Bronchial epithelial cell (primary cell): ENCODE measurements around the gene PLA2G3. TPM values are rescaled to one million over a fixed set of nuclear protein-coding genes. Genes with fewer than 3 reads are reported as not detected.
"Not testable (repeated sequence)": the region's sequence is repeated elsewhere in the genome, so short reads cannot be mapped to it uniquely, and the experiment has no call there.

Experiments used
- DNase-seq: peaks from one replicate; pipeline ENCODE4 v3.0.0-alpha.2; 2010; ENCODE audit warnings: low read depth
- FAIRE-seq: peaks from 2 replicates; lab custom pipeline; 2011; peaks lifted over from hg19 to GRCh38; lab: Jason Lieb, UNC
- H3K27me3 ChIP-seq: 2 replicates; pipeline ENCODE4 v1.5.1; 2011; ENCODE audit warnings: low read length; ENCODE audit not compliant: control insufficient read depth, insufficient read depth
- H3K36me3 ChIP-seq: 2 replicates; pipeline ENCODE4 v1.5.1; 2011; ENCODE audit warnings: low read length; ENCODE audit not compliant: control insufficient read depth, insufficient read depth
- H3K4me3 ChIP-seq: 2 replicates; pipeline ENCODE4 v1.5.1; 2011; ENCODE audit warnings: mild to moderate bottlenecking, low read depth, low read length, control low read depth
- total RNA-seq: library from RNA; depleted of rRNA; stranded (reverse); fragments of >200 nt; gene quantifications from 2 replicates; pipeline ENCODE4 v1.2.1, GENCODE V29; 2014
- TF ChIP-seq, protein P1 (sequence below): IDR thresholded peaks from 2 replicates; pipeline ENCODE4 v1.5.1; 2011; ENCODE audit warnings: mild to moderate bottlenecking, moderate library complexity, low read length, control low read depth, inconsistent platforms; ENCODE audit not compliant: insufficient read depth, severe bottlenecking

Gene PLA2G3
- total RNA-seq, 1 donor from 2014 or later = under 0.01 TPM

DNA sequence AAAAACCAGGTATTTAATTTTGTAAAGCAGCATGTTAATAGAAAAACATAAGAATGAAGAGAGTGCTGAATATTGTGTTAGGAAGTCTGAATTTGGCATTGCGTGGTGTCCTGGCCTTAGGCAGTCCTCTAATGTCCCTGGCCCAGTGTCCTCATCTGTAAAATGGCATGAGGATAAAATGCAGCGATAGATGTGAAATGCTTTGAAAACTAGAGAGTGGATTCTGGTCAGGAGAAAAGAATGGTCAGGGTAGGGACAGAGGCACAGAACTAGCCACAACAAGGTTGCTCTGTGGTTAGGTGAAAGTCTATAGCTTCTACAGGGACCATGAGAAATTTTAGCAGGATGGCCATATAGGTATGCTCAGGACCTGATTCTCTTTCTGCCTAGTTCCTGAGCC is 38.6 kb upstream of the PLA2G3 start:
- FAIRE-seq = peak; percentile 64
- Histone ChIP-seq H3K27me3 (no peaks in the 10 kb centered on the region), H3K36me3 (peaks cover 2% of the 10 kb centered on the region), H3K4me3 (no peak overlapping the region)
- DNase-seq = no peak
- TF ChIP-seq, protein P1, sequence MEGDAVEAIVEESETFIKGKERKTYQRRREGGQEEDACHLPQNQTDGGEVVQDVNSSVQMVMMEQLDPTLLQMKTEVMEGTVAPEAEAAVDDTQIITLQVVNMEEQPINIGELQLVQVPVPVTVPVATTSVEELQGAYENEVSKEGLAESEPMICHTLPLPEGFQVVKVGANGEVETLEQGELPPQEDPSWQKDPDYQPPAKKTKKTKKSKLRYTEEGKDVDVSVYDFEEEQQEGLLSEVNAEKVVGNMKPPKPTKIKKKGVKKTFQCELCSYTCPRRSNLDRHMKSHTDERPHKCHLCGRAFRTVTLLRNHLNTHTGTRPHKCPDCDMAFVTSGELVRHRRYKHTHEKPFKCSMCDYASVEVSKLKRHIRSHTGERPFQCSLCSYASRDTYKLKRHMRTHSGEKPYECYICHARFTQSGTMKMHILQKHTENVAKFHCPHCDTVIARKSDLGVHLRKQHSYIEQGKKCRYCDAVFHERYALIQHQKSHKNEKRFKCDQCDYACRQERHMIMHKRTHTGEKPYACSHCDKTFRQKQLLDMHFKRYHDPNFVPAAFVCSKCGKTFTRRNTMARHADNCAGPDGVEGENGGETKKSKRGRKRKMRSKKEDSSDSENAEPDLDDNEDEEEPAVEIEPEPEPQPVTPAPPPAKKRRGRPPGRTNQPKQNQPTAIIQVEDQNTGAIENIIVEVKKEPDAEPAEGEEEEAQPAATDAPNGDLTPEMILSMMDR = no peak

DNA sequence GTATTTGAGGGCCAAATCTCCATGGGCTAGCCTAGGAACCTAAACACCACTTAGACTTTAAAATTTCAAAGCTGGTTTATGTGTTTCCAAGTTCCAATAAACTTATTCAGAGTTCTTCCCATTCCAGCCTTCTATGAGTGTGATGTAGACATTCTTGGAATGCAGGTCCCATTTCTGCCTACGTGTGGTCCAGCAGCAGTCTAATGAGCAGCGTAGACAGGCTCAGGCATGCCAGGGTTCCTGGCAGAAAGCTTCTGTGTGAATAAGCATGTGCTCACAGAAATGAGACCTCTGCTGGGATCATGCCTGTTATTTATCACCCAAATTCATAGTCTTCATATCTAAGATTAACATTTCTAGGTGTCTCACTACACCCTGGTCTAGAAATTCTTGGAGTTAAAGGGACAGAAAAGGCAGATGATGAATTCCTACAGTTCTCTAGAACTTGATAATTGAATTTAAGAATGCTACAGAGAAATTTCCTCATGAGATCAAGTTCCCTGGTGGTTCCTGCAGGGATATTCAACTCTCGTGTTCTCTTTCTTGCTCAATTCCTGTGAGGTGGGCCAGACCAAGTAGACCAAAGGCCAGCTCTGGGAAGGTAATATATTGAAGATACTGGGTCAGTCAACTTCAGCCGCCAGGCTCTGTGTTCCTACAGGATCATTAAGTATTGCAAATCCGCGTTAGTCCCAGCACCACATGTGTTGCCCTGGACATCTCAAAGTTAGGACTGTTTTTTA is 37.3 kb upstream of the PLA2G3 start:
- FAIRE-seq (peak; percentile 93), DNase-seq (peak; percentile 99)
- peaks cover 2% of the 10 kb centered on the region for H3K36me3 ChIP-seq
- H3K4me3 ChIP-seq = no peak overlapping the region
- H3K27me3 ChIP-seq = no peaks in the 10 kb centered on the region
- TF ChIP-seq, protein P1 = peak; percentile 0

DNA sequence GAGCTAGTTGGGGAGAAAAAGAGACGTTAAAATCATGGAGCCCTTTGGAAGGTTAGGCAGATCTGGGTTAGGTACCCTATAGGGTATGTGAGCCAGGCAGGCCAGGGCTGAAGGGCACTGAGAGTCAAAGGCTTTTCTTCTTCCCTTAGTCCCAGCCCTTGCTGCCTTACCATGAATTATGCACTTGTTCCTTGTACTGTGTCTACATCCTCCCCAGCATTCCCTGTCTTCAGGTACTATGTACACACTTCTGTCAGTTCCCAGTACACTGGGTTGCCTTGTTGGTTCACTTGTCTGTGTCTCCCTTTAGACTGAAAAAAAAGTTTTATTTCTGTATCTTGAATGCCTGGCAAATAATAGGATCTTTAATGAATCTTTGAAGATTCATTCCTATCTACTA is 36.6 kb upstream of the PLA2G3 start:
- FAIRE-seq = no peak
- no peak overlapping the region for H3K4me3 ChIP-seq
- no peaks in the 10 kb centered on the region for H3K27me3 ChIP-seq
- peaks cover 2% of the 10 kb centered on the region for H3K36me3 ChIP-seq
- no peak for DNase-seq
- TF ChIP-seq, protein P1 = no peak

GRCh38 chr22:31173386-31174145 is 33.3 kb upstream of the PLA2G3 start:
- Histone ChIP-seq H3K4me3 (no peak overlapping the region), H3K27me3 (no peaks in the 10 kb centered on the region), H3K36me3 (peaks cover 2% of the 10 kb centered on the region)
- FAIRE-seq (no peak), DNase-seq (peak; percentile 95)
- TF ChIP-seq, protein P1 = no peak

DNA sequence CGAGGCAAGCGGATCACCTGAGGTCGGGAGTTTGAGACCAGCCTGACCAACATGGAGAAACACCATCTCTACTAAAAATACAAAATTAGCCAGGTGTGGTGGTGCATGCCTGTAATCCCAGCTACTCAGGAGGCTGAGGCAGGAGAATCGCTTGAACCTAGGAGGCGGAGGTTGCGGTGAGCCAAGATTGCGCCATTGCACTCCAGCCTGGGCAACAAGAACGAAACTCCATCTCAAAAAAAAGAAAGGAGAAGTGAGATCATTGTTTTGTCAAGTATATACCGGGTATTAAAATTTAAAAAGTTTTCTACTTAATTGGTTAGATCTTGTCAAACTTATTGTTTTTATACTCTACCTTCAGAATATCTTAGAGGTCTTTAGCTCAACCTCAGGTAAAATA is 31.4 kb upstream of the PLA2G3 start:
- not testable (repeated sequence) for H3K36me3 ChIP-seq, DNase-seq, H3K27me3 ChIP-seq, H3K4me3 ChIP-seq, FAIRE-seq

DNA sequence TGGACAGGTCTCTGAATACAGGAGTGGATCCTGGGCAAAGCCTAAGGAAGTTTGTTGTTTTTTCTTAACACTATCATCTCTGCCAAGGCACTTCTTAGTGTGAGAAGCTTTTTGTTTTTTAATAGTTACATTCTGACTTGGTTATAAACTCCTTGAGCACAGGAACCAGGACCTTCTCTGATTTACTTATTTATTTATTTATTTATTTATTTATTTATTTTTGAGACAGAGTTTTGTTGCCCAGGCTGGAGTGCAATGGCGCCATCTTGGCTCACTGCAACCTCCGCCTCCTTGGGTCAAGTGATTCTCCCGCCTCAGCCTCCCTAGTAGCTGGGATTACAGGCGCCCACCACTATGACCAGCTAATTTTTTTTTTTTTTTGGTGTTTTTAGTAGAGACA is 30.7 kb upstream of the PLA2G3 start:
- Histone ChIP-seq H3K27me3 (no peaks in the 10 kb centered on the region), H3K36me3 (no peaks in the 10 kb centered on the region), H3K4me3 (no peak overlapping the region)
- TF ChIP-seq, protein P1 = no peak
- no peak for DNase-seq
- FAIRE-seq = no peak
